Glutamatergic neuron (in vitro differentiated cells): ENCODE results near the gene CAMK1D. TPM values are rescaled to one million over a fixed set of nuclear protein-coding genes. Genes with fewer than 3 reads are reported as not detected.
A peak's percentile ranks its signal among the peaks of the same experiment; 100 is the strongest.

Source experiments
- DNase-seq: peaks from one replicate; pipeline ENCODE4 v3.0.0; 2022
- H3K27ac Mint-ChIP-seq: one replicate; pipeline ENCODE4 v1.8.0; 2020; ENCODE audit warnings: mild to moderate bottlenecking, mixed read lengths, inconsistent platforms; ENCODE audit not compliant: unreplicated experiment
- H3K27me3 Mint-ChIP-seq: one replicate; pipeline ENCODE4 v1.8.0; 2020; ENCODE audit warnings: mild to moderate bottlenecking, moderate library complexity, mixed read lengths, inconsistent platforms; ENCODE audit not compliant: unreplicated experiment
- H3K36me3 Mint-ChIP-seq: one replicate; pipeline ENCODE4 v1.8.0; 2020; ENCODE audit warnings: mild to moderate bottlenecking, mixed read lengths, inconsistent platforms; ENCODE audit not compliant: unreplicated experiment
- H3K4me1 Mint-ChIP-seq: one replicate; pipeline ENCODE4 v1.8.0; 2020; ENCODE audit warnings: mild to moderate bottlenecking, low read depth, mixed read lengths, inconsistent platforms; ENCODE audit not compliant: unreplicated experiment
- H3K4me3 Mint-ChIP-seq: one replicate; pipeline ENCODE4 v1.8.0; 2020; ENCODE audit warnings: mild to moderate bottlenecking, mixed read lengths, inconsistent platforms; ENCODE audit not compliant: unreplicated experiment
- H3K9me3 Mint-ChIP-seq: one replicate; pipeline ENCODE4 v1.8.0; 2020; ENCODE audit warnings: mild to moderate bottlenecking, moderate library complexity, mixed read lengths, inconsistent platforms; ENCODE audit not compliant: unreplicated experiment
- CTCF ChIP-seq: fragments of 200-600 bp; sonication (generic); IDR thresholded peaks from one replicate; pipeline ENCODE4 v1.5.0; 2021; ENCODE audit not compliant: partially characterized antibody, unreplicated experiment
- total RNA-seq: library from RNA; stranded (reverse); fragmentation: NEBNext Ultra II Directional; extraction: Animal tissue kit (Norgen Biotek cat#: 25700); gene quantifications from one replicate; pipeline ENCODE4 v1.2.1, GENCODE V29; 2021; ENCODE audit not compliant: unreplicated experiment

Gene CAMK1D
- total RNA-seq, 1 donor from 2014 or later = 29.8 TPM

- Mint-ChIP-seq H3K27me3 (peaks cover 5% of the 10 kb centered on the region), H3K9me3 (peaks cover 7% of the 10 kb centered on the region), H3K4me3 (no peak overlapping the region), H3K4me1 (peaks cover 33% of the 10 kb centered on the region), H3K27ac (no peak overlapping the region), H3K36me3 (no peaks in the 10 kb centered on the region)
- DNase-seq = no peak
- no peak for TF ChIP-seq CTCF
Measured at GRCh38 chr10:12459762-12460161, 110.4 kb downstream of the CAMK1D start.

DNA sequence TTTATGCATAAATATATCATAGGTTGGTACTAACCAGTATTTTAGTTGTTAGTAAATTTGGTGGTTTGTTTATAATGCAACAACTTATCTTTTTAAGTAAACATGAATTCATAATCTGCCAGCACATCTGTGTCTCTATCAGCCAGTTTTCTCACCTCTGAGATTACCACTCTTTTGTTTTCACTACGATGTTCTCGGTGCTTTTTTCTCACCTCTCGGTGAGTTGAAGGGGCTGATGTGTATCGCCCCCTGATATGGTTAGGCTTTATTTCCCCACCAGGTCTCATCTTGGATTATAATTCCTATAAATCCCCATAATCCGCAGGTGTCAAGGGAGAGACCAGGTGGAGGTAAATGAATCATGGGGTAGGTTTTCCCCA, 114.1 kb downstream of the CAMK1D start:
- H3K4me1 Mint-ChIP-seq = peaks cover 32% of the 10 kb centered on the region
- no peak overlapping the region for H3K27ac Mint-ChIP-seq
- TF ChIP-seq CTCF = no peak
- no peak for DNase-seq
- H3K36me3 Mint-ChIP-seq = no peaks in the 10 kb centered on the region
- H3K9me3 Mint-ChIP-seq = peaks cover 12% of the 10 kb centered on the region
- H3K27me3 Mint-ChIP-seq = peaks cover 10% of the 10 kb centered on the region
- no peak overlapping the region for H3K4me3 Mint-ChIP-seq

- H3K27me3 Mint-ChIP-seq = peaks cover 10% of the 10 kb centered on the region
- H3K9me3 Mint-ChIP-seq = peaks cover 15% of the 10 kb centered on the region
- peak overlapping the region; percentile 99 for H3K27ac Mint-ChIP-seq
- TF ChIP-seq CTCF = no peak
- no peaks in the 10 kb centered on the region for H3K36me3 Mint-ChIP-seq
- no peak for DNase-seq
- peaks cover 34% of the 10 kb centered on the region for H3K4me1 Mint-ChIP-seq
- no peak overlapping the region for H3K4me3 Mint-ChIP-seq
Measured at GRCh38 chr10:12465385-12466136, 116.2 kb downstream of the CAMK1D start.

- Mint-ChIP-seq H3K4me3 (peak overlapping the region; percentile 25), H3K9me3 (peaks cover 13% of the 10 kb centered on the region), H3K27me3 (peaks cover 11% of the 10 kb centered on the region), H3K27ac (peak overlapping the region; percentile 99), H3K4me1 (peaks cover 35% of the 10 kb centered on the region), H3K36me3 (no peaks in the 10 kb centered on the region)
- no peak for TF ChIP-seq CTCF
- peak; percentile 53 for DNase-seq
Measured at GRCh38 chr10:12466704-12467305, 117.5 kb downstream of the CAMK1D start.

GRCh38 chr10:12469345-12469744, 120.0 kb downstream of the CAMK1D start:
- no peak for TF ChIP-seq CTCF
- Mint-ChIP-seq H3K4me1 (peaks cover 34% of the 10 kb centered on the region), H3K4me3 (no peak overlapping the region), H3K27me3 (peaks cover 11% of the 10 kb centered on the region), H3K27ac (peak overlapping the region; percentile 35), H3K9me3 (peaks cover 18% of the 10 kb centered on the region), H3K36me3 (peaks cover 5% of the 10 kb centered on the region)
- DNase-seq = no peak
